OCI-LY1 (cell line): ENCODE data around the gene CTBP2.
A peak's percentile ranks its signal among the peaks of the same experiment; 100 is the strongest.

ENCODE experiments used
- H2AFZ ChIP-seq: fragments of 200-600 bp; sonication (generic), shearing (Covaris generic); 2 replicates; pipeline ENCODE4 v1.6.0; 2014; ENCODE audit warnings: antibody characterized with exemption, mild to moderate bottlenecking, low read length
- H3F3A ChIP-seq: fragments of 200-600 bp; sonication (generic), shearing (Covaris generic); 2 replicates; pipeline ENCODE4 v1.6.0; 2014; ENCODE audit warnings: mild to moderate bottlenecking, antibody characterized with exemption, low read length, moderate library complexity; ENCODE audit not compliant: insufficient read depth
- H3K27ac ChIP-seq: fragments of 200-600 bp; sonication (generic); 2 replicates; pipeline ENCODE4 v1.5.1; 2014; ENCODE audit warnings: low read length, mixed run types, mild to moderate bottlenecking, low read depth; ENCODE audit not compliant: poor library complexity, severe bottlenecking
- H3K27me3 ChIP-seq: fragments of 200-600 bp; sonication (generic); 2 replicates; pipeline ENCODE4 v1.6.0; 2014; ENCODE audit warnings: antibody characterized with exemption, mild to moderate bottlenecking, low read length, moderate library complexity; ENCODE audit not compliant: insufficient read depth
- H3K36me3 ChIP-seq: fragments of 200-600 bp; sonication (generic); 2 replicates; pipeline ENCODE4 v1.6.1; 2014; ENCODE audit warnings: mild to moderate bottlenecking, antibody characterized with exemption, low read length, moderate library complexity, mixed read lengths; ENCODE audit not compliant: insufficient read depth
- H3K4me1 ChIP-seq: fragments of 200-600 bp; sonication (generic); 2 replicates; pipeline ENCODE4 v1.5.1; 2014; ENCODE audit warnings: mild to moderate bottlenecking, low read length, moderate library complexity; ENCODE audit not compliant: insufficient read depth, severe bottlenecking
- H3K4me2 ChIP-seq: fragments of 200-600 bp; sonication (generic), shearing (Covaris generic); 2 replicates; pipeline ENCODE4 v1.6.1; 2014; ENCODE audit warnings: low read length
- H3K4me3 ChIP-seq: fragments of 200-600 bp; sonication (generic); 2 replicates; pipeline ENCODE4 v1.5.1; 2014; ENCODE audit warnings: low read length, low read depth, mild to moderate bottlenecking, mixed read lengths; ENCODE audit not compliant: poor library complexity, severe bottlenecking
- H3K79me2 ChIP-seq: fragments of 200-600 bp; shearing (Covaris generic); 2 replicates; pipeline ENCODE4 v1.6.1; 2016; ENCODE audit warnings: mixed run types, low read length, mixed read lengths; ENCODE audit not compliant: insufficient read depth
- H3K9ac ChIP-seq: fragments of 200-600 bp; sonication (generic), shearing (Covaris generic); 2 replicates; pipeline ENCODE4 v1.6.1; 2014; ENCODE audit warnings: mild to moderate bottlenecking, low read length, mixed read lengths
- H3K9me2 ChIP-seq: fragments of 200-600 bp; sonication (generic), shearing (Covaris generic); 2 replicates; pipeline ENCODE4 v1.6.1; 2014; ENCODE audit warnings: low read depth, mild to moderate bottlenecking, low read length, mixed read lengths
- H3K9me3 ChIP-seq: fragments of 200-600 bp; shearing (Covaris generic); 2 replicates; pipeline ENCODE4 v1.6.1; 2014; ENCODE audit warnings: low read length, mixed read lengths
- H4K20me1 ChIP-seq: fragments of 200-600 bp; sonication (generic), shearing (Covaris generic); 2 replicates; pipeline ENCODE4 v1.6.0; 2016; ENCODE audit warnings: mild to moderate bottlenecking, low read length; ENCODE audit not compliant: insufficient read depth
- EZH2 ChIP-seq: fragments of 200-600 bp; sonication (generic), shearing (Covaris generic); IDR thresholded peaks from 2 replicates; pipeline ENCODE4 v1.8.0; 2017; ENCODE audit warnings: borderline replicate concordance, mixed run types, mild to moderate bottlenecking, antibody characterized with exemption, low read length, moderate library complexity, mixed read lengths
- TF ChIP-seq, protein P1 (sequence below): fragments of 200-600 bp; sonication (generic), shearing (Covaris generic); IDR thresholded peaks from 2 replicates; pipeline ENCODE4 v1.5.1; 2017; ENCODE audit warnings: mild to moderate bottlenecking, antibody characterized with exemption, low read length, moderate library complexity, mixed read lengths

CTBP2 gene

DNA sequence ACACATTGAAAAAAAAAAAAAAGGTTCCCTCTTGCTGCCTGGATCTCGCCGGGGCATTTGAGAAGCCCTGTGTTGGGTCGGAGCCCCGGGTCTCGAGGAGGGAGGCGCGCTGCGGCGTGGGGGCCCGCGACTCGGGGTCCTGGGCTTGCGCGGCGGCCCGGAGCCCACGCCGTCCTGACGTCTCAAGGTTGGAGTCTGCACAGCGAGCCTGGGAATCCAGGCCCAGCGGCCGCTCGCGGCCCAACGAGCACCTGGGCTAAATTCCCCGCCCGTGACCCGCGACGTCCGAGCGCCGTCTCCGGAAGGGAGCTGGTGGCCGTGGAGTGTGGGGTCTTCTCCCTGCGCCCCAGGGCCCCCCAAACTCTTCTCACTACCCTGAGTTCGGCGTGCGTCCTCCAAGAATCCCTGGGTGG lies 1.4 kb upstream of the CTBP2 start:
- Histone ChIP-seq H3K4me1 (no peaks in the 10 kb centered on the region), H3K27ac (no peak overlapping the region), H2AFZ (no peak overlapping the region), H4K20me1 (no peaks in the 10 kb centered on the region), H3K36me3 (no peaks in the 10 kb centered on the region), H3K4me2 (no peak overlapping the region), H3K9ac (no peak overlapping the region), H3K9me2 (no peaks in the 10 kb centered on the region), H3K27me3 (peaks cover 5% of the 10 kb centered on the region; the same call in 1 of the 2 replicates), H3K9me3 (no peaks in the 10 kb centered on the region), H3F3A (no peaks in the 10 kb centered on the region), H3K4me3 (no peak overlapping the region), H3K79me2 (no peaks in the 10 kb centered on the region)
- TF ChIP-seq EZH2: no peak

GRCh38 chr10:125160856-125161706 lies 718 bp upstream of the CTBP2 start:
- Histone ChIP-seq H3K27me3 (peaks cover 5% of the 10 kb centered on the region; the same call in 1 of the 2 replicates), H2AFZ (no peak overlapping the region), H3K4me2 (no peak overlapping the region), H3K4me1 (no peaks in the 10 kb centered on the region), H3K9me3 (no peaks in the 10 kb centered on the region), H3K9ac (no peak overlapping the region), H3K4me3 (no peak overlapping the region), H3K27ac (no peak overlapping the region), H3K9me2 (no peaks in the 10 kb centered on the region), H4K20me1 (no peaks in the 10 kb centered on the region), H3K79me2 (no peaks in the 10 kb centered on the region), H3F3A (no peaks in the 10 kb centered on the region), H3K36me3 (no peaks in the 10 kb centered on the region)
- no peak for TF ChIP-seq EZH2
- TF ChIP-seq, protein P1, sequence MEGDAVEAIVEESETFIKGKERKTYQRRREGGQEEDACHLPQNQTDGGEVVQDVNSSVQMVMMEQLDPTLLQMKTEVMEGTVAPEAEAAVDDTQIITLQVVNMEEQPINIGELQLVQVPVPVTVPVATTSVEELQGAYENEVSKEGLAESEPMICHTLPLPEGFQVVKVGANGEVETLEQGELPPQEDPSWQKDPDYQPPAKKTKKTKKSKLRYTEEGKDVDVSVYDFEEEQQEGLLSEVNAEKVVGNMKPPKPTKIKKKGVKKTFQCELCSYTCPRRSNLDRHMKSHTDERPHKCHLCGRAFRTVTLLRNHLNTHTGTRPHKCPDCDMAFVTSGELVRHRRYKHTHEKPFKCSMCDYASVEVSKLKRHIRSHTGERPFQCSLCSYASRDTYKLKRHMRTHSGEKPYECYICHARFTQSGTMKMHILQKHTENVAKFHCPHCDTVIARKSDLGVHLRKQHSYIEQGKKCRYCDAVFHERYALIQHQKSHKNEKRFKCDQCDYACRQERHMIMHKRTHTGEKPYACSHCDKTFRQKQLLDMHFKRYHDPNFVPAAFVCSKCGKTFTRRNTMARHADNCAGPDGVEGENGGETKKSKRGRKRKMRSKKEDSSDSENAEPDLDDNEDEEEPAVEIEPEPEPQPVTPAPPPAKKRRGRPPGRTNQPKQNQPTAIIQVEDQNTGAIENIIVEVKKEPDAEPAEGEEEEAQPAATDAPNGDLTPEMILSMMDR: no peak

DNA sequence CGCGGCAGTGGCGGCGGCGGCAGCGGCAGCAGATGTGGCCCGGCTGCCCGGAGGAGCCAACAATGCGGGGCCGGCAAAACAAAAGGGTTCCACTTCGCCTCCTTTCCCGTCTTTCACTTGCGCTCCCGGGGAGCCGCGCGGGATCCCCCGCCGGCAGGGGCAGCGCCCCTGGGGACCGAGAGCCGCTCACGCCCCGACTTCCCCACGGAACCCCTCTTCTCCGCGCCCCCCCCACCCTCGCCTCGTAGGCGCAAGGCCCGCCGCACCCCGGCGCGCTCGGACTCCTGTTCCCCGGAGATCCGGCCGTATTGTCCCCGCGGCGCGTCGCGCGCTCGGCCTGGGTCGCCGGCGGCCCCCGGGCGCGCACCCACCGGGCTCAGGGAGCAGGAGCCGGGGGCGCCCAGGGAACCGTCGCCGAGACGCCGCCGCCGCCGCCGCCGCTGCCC lies 854 bp downstream of the CTBP2 start:
- Histone ChIP-seq H3K79me2 (no peaks in the 10 kb centered on the region), H3K36me3 (no peaks in the 10 kb centered on the region), H4K20me1 (no peaks in the 10 kb centered on the region), H2AFZ (no peak overlapping the region), H3K4me1 (no peaks in the 10 kb centered on the region), H3K9me2 (no peaks in the 10 kb centered on the region), H3K4me3 (peak overlapping the region; percentile 54), H3K4me2 (peak overlapping the region; percentile 60; the same call in 1 of the 2 replicates), H3K9ac (no peak overlapping the region), H3K27me3 (peaks cover 5% of the 10 kb centered on the region; the same call in 1 of the 2 replicates), H3F3A (no peaks in the 10 kb centered on the region), H3K9me3 (no peaks in the 10 kb centered on the region), H3K27ac (no peak overlapping the region)
- TF ChIP-seq, protein P1: no peak
- no peak for TF ChIP-seq EZH2
